Measurements from ENCODE around the gene INTS11. TPM values are rescaled to one million over a fixed set of nuclear protein-coding genes. Genes with fewer than 3 reads are reported as not detected.

The INTS11 gene
- total RNA-seq, 2 experiments from 2014 or later: 143 to 158 TPM

DNA sequence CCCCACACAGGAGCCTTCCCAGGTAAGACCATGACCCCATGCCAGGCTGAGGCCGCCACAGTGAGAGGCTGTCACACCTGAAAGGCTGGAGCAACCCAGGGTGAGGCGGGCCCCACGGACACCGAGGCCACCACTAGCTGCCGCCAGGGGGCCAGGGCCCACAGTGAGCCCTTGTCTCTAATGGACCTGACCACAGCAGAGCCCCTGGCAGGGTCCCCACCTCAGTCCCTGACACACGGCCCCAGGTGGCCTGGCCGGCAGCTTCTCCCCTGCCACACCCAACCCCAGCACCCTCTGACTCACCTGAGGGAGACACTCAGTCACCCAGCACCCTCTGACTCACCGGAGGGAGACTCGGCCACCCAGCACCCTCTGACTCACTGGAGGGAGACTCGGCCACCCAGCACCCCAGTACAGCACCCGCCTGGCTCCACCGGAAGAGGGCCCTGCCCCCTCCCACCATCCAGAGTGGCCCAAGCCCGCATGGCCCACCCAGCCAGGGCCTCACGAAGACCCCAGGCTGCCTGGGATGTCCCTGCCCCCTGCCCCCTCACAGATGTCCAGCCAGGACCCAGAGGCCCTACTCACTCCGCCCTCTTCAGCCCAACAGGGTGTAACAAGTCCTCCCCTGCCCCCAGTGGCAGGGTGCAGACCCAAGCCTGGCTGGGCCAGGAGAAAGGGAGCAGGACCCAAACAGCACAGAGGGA is 20.3 kb upstream of the INTS11 start:
- H3K27ac Mint-ChIP-seq: no peak overlapping the region
- no peak for ATAC-seq (ENCODE audit: low read depth)
- no peak overlapping the region for H3K4me3 Mint-ChIP-seq
- DNase-seq: no peak
- no peaks in the 10 kb centered on the region for H3K9me3 Mint-ChIP-seq
- peaks cover 5% of the 10 kb centered on the region for H3K4me1 Mint-ChIP-seq
- POLR2A ChIA-PET: no interaction called here
- no peaks in the 10 kb centered on the region for H3K27me3 Mint-ChIP-seq
- peaks cover 11% of the 10 kb centered on the region for H3K36me3 Mint-ChIP-seq

DNA sequence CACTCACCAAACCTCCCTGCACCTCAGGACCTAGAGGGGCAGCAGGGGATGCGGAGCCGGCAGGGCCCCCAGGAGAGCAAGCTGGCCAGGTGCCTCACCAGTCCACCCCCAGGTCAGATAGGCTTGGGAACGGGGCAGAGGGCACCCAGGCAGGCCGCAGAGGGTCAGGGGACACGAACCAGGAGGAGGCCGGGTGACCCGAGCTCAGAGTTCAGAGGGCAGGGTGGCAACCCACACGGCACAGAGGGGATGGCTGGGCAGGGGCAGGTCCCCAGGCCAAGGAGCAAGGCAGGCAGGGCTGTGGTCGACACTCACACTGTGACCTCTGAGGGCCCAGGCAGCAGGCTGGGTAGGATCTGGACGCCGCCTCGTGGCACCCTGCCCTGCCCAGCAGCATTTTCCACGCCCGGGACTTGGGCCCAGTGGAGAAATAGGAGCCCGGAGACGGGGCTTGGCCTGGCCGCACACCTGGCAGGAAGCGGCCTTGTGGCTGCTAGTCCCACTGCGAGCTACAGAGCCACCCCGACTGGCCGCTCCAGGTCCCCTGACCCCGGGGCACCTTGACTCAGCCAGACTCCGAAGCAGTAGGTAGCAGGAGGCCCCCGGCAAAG is 19.5 kb upstream of the INTS11 start:
- ATAC-seq (ENCODE audit: low read depth) (no peak), DNase-seq (no peak)
- H3K9me3 Mint-ChIP-seq: no peaks in the 10 kb centered on the region
- H3K27me3 Mint-ChIP-seq: no peaks in the 10 kb centered on the region
- H3K27ac Mint-ChIP-seq: no peak overlapping the region
- H3K4me1 Mint-ChIP-seq: peaks cover 5% of the 10 kb centered on the region
- no peak overlapping the region for H3K4me3 Mint-ChIP-seq
- POLR2A ChIA-PET: no interaction called here
- H3K36me3 Mint-ChIP-seq: peaks cover 11% of the 10 kb centered on the region

DNA sequence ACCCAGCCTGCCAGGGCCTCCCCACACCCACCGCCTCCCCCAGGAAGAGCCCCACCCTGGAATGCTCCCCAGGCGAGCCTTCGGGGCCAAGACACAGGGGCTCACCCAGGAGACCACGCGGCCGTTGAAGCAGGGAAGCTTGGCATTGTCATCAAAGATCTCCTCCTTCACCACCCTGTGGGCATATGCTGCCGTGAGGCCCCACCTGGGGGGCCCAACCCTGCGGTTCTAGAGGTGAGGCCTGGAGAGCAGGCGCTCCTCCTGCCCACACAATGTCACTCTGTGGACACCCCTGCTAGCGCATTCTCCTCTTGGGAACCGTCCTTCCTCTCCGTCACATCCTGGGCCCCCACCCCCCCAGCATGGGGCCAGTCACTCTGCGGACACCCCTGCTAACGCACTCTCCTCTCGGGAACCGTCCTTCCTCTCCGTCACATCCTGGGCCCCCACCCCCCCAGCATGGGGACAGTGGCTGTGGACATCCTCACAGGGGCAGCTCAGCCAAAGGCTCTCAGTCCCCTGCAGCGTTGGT is 18.2 kb upstream of the INTS11 start:
- no peak overlapping the region for H3K4me3 Mint-ChIP-seq
- no peak overlapping the region for H3K27ac Mint-ChIP-seq
- no peaks in the 10 kb centered on the region for H3K9me3 Mint-ChIP-seq
- POLR2A ChIA-PET: no interaction called here
- no peak for DNase-seq
- no peak for ATAC-seq (ENCODE audit: low read depth)
- peaks cover 5% of the 10 kb centered on the region for H3K4me1 Mint-ChIP-seq
- H3K27me3 Mint-ChIP-seq: no peaks in the 10 kb centered on the region
- peaks cover 11% of the 10 kb centered on the region for H3K36me3 Mint-ChIP-seq

DNA sequence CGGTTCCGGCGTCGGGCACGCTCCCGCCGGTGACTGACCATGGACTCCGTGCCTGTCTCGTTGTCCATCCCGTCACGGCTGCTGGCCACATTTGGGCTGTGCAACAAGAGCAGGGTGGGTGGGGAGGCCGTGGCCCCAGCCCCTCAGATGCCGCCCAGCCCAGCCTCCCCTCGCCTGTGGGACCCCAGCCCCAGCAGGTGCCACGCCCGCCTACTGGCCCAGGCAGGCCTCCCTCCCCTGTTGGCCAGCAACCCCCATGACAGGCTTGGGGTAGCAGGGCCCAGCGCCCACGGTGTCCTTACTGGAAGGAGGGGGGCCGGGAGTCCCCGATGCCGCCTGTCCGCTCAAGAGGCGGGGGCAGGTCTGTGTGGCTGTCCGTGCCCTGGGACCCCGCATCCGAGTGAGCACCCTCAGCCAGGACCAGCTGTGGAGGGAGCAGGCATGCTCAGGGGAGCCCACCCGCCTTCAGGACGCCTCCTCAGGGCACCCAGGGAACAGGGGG is 17.7 kb upstream of the INTS11 start:
- POLR2A ChIA-PET: interaction anchor here (0.5 kb wide), 1 partner anchor 21 kb away, joined by 4 read pairs; no protein-coding TSS in a partner anchor
- ATAC-seq (ENCODE audit: low read depth) (no peak), DNase-seq (no peak)
- Mint-ChIP-seq H3K36me3 (peaks cover 11% of the 10 kb centered on the region), H3K4me3 (no peak overlapping the region), H3K9me3 (no peaks in the 10 kb centered on the region), H3K27ac (no peak overlapping the region), H3K4me1 (peaks cover 2% of the 10 kb centered on the region), H3K27me3 (no peaks in the 10 kb centered on the region)

DNA sequence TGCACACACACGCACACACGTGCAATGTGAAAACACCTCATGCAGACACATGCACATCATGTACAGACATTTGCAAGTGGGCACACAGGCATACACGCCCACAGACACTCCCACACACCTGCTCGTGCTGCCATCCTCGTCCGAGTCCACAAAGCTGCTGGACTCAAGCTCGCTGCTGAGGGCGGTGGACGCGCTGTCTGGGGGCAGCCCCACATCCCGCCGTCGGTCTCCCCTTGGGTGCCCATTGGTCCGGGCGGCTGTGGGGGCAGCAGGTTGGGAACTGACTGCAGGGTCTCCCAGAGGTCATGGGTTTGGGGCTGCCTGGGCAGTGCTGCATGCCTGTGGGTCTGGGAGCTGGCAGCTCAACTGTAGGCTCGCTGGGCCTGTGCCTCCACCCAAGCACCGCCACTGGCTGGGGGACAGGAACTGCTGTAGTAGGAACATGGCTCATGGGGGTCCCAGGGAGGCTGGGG is 17.1 kb upstream of the INTS11 start:
- POLR2A ChIA-PET: interaction anchor here (0.5 kb wide), 1 partner anchor 22 kb away, joined by 4 read pairs; no protein-coding TSS in a partner anchor
- Mint-ChIP-seq H3K4me1 (no peaks in the 10 kb centered on the region), H3K27ac (no peak overlapping the region), H3K36me3 (peaks cover 11% of the 10 kb centered on the region), H3K9me3 (no peaks in the 10 kb centered on the region), H3K4me3 (no peak overlapping the region), H3K27me3 (no peaks in the 10 kb centered on the region)
- no peak for DNase-seq
- no peak for ATAC-seq (ENCODE audit: low read depth)

DNA sequence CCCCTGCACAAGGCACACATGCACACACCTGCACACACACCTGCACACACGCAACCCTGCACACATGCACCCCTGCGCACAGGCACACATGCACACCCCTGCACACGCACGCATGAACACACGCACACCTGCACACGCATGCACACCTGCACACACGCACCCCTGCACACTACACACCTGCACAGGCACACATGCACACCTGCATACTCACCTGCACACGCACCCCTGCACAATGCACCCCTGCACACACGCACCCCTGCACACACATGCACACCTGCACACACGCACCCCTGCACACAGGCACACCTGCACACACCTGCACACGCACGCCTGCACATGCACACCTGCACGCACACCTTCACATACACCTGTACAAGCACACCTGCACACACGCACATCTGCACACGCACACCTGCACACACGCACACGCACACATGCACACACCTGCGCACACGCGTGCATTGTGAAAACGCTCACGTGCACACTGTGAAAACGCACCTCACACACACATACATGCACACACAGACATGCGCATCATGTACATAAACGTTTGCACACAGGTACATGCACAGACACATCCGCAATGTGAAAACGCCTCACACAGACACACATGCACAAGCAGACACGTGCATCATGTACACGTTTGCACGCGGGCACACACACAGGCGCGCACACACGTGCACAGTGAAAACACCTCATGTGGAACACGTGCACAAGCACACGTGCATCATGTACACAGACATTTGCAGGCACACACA is 16.5 kb upstream of the INTS11 start:
- Mint-ChIP-seq H3K4me1 (no peaks in the 10 kb centered on the region), H3K4me3 (no peak overlapping the region), H3K9me3 (no peaks in the 10 kb centered on the region), H3K27ac (no peak overlapping the region), H3K36me3 (peaks cover 11% of the 10 kb centered on the region), H3K27me3 (no peaks in the 10 kb centered on the region)
- DNase-seq (no peak), ATAC-seq (ENCODE audit: low read depth) (no peak)
- POLR2A ChIA-PET: no interaction called here

DNA sequence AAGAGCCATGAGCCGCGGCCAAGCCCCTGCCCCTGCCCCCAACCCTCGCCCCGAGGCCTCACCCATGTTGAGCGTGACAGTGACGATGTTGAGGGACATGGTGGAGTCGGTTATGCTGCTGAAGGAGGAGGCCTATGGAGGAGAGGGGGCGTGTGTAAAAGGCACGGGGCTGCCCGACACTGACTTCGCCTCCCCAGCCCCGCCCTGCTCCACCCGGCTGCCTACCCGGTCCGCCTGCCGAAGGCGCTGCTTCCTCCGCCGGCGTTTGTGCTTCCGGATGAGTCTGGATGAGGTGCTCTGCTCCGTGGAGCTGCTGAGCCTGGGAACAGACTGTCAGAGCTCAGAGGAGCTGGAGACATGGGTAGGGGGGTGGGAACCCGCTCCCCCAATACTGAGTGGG is 15.7 kb upstream of the INTS11 start:
- peaks cover 11% of the 10 kb centered on the region for H3K36me3 Mint-ChIP-seq
- no peak overlapping the region for H3K4me3 Mint-ChIP-seq
- H3K4me1 Mint-ChIP-seq: no peaks in the 10 kb centered on the region
- no peaks in the 10 kb centered on the region for H3K9me3 Mint-ChIP-seq
- POLR2A ChIA-PET: no interaction called here
- H3K27me3 Mint-ChIP-seq: no peaks in the 10 kb centered on the region
- H3K27ac Mint-ChIP-seq: no peak overlapping the region
- ATAC-seq (ENCODE audit: low read depth) (no peak), DNase-seq (no peak)

DNA sequence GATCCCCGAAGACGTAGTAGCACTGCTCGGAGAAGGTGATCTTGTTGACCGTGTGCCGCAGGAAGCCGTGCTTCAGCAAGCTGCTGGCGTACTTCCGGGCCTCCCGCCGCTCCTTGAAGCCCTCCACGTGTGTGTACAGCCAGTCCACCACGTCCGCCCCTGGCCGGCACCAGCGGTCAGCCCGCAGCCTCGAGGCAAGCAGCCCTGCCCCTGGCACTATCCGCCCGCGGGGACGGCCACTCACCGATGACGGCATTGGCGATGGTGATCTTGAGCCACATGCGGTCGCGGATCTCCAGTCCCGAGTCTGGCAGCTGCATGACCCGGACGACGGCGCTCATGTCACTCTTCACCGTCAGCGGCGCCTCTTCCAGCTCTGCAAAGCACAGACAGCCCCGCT is 13.8 kb upstream of the INTS11 start:
- ATAC-seq (ENCODE audit: low read depth) (no peak), DNase-seq (no peak)
- H3K4me3 Mint-ChIP-seq: no peak overlapping the region
- H3K27me3 Mint-ChIP-seq: no peaks in the 10 kb centered on the region
- H3K27ac Mint-ChIP-seq: no peak overlapping the region
- no peaks in the 10 kb centered on the region for H3K4me1 Mint-ChIP-seq
- H3K36me3 Mint-ChIP-seq: peaks cover 11% of the 10 kb centered on the region
- POLR2A ChIA-PET: no interaction called here
- no peaks in the 10 kb centered on the region for H3K9me3 Mint-ChIP-seq

DNA sequence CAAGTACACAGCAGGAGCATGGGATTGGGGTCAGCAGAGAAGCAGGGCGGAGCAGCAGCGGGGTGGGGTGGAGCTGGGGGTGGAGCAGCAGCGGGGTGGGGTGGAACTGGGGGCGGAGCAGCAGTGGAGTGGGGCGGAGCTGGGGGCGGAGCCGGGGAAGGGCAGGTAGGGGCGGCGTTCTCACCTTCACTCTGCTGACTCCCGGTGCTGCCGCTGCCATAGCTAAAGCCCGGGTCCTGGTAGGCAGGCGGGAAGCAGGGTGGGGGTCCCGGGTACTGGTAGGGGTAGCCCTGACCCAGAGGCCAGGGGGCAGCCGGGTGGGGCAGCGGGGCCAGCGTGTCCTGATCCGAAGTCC is 13.3 kb upstream of the INTS11 start:
- H3K4me1 Mint-ChIP-seq: no peaks in the 10 kb centered on the region
- H3K27me3 Mint-ChIP-seq: no peaks in the 10 kb centered on the region
- ATAC-seq (ENCODE audit: low read depth) (peak; percentile 30), DNase-seq (peak; percentile 56)
- H3K4me3 Mint-ChIP-seq: no peak overlapping the region
- no peaks in the 10 kb centered on the region for H3K9me3 Mint-ChIP-seq
- peaks cover 11% of the 10 kb centered on the region for H3K36me3 Mint-ChIP-seq
- POLR2A ChIA-PET: no interaction called here
- H3K27ac Mint-ChIP-seq: no peak overlapping the region

DNA sequence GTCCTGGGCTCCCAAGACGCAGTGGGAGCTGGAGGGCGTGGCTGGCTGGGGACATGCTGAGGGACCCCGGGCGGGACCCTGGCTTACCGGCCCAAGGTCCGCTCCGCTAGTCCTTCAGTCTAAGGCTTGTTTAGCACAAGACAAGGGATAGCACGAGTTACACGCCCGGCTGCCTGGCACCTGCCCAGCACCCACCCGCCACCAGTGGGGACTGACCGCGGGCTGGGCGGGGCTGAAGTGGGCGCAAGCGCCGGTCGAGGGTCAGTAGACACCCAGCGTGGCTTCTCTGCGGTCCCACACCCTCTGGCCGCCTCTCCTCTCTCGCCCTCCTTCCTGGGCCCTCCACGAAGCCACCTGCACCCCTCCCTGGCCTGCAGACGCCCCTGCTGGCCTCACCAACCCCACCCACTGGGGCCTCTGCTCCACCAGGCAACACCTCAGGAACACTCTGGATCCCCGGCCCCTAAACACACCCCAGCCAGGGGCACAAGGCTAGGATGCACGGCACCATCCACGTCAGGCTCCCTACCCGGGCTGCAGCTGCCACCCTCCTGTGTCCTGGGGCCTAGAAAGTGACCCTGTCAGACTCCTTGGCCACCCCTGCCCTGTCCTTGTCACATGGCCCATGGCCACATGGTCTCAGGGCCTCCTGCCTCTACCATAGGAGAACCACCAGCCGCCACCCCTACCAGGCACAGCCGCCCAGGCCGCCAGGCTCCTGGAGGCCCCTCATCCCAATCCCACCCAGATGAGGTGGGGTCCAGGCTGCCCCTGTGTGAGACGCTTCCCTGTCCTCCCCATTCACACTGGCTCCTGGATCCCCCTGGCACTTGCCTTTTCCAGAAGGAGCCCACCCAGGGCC is 12.7 kb upstream of the INTS11 start:
- no peak for DNase-seq
- H3K27ac Mint-ChIP-seq: no peak overlapping the region
- no peaks in the 10 kb centered on the region for H3K27me3 Mint-ChIP-seq
- ATAC-seq (ENCODE audit: low read depth): no peak
- no peak overlapping the region for H3K4me3 Mint-ChIP-seq
- POLR2A ChIA-PET: no interaction called here
- no peaks in the 10 kb centered on the region for H3K9me3 Mint-ChIP-seq
- peaks cover 11% of the 10 kb centered on the region for H3K36me3 Mint-ChIP-seq
- H3K4me1 Mint-ChIP-seq: no peaks in the 10 kb centered on the region

DNA sequence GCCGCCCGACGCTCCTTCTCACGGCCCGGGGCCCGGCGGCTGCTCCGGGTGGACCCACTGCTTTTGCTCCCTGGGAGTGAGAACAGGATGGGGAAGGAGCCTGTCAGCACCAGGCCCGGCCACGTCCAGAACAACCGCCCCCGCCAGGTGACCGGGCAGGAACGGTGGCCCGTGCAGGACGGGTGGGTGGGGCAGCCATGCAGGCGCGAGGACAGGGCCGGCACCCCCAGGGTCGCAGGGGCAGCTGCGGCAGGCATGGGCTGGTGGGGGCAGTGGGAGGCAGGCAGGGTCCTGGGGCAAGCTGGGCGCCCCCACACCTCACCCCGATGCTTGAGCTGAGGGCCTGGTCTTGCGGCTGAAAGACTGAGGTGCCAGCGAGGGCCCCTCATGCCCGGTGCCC is 12.0 kb upstream of the INTS11 start:
- Mint-ChIP-seq H3K4me3 (no peak overlapping the region), H3K4me1 (no peaks in the 10 kb centered on the region), H3K36me3 (peaks cover 9% of the 10 kb centered on the region), H3K27ac (no peak overlapping the region), H3K9me3 (no peaks in the 10 kb centered on the region), H3K27me3 (no peaks in the 10 kb centered on the region)
- no peak for DNase-seq
- ATAC-seq (ENCODE audit: low read depth): no peak
- POLR2A ChIA-PET: no interaction called here

DNA sequence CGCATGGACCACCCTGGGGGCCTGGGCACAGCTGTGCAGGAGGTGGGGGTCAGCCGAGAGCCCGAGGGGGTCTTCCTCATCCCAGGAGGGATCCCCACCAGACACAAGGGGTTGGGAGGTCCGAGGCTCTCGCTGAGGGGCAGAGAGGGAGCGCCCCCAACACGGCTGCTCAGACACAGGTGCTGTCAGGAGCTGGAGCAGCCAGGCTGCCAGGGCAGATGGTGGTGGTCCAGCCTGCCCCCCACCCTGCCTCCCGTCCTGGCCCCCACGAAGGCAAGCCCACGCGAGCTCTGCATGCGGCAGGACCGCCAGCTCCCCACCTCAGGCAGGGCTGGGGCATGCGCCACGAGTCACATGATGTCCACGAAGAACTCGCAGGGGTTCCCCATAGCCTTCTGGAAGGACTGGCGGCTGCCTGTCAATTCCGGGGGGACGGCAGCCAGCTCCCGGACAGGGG is 11.4 kb upstream of the INTS11 start:
- H3K9me3 Mint-ChIP-seq: no peaks in the 10 kb centered on the region
- H3K4me3 Mint-ChIP-seq: no peak overlapping the region
- H3K36me3 Mint-ChIP-seq: peaks cover 4% of the 10 kb centered on the region
- H3K27ac Mint-ChIP-seq: no peak overlapping the region
- no peaks in the 10 kb centered on the region for H3K27me3 Mint-ChIP-seq
- H3K4me1 Mint-ChIP-seq: no peaks in the 10 kb centered on the region
- POLR2A ChIA-PET: no interaction called here
- DNase-seq (no peak), ATAC-seq (ENCODE audit: low read depth) (no peak)

DNA sequence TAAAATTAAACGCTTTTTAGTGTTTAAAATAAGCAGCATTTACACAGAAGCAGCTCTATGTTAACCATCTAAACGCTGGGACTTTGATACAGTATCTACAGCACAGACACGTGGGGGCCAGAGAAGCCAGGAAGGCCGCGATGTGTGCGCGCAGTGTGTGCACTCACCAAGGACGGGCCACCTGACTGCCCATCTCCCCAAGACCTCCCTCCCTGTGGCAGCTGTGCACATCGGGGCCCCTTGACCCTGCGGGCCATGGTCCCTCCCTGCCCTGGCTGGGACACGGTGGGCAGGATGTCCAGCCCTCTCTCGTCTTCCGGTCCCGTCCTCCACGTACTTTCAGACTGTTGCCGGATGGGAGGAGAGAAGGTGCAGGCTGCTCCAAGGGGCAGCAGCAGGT is 10.8 kb upstream of the INTS11 start:
- ATAC-seq (ENCODE audit: low read depth) (no peak), DNase-seq (no peak)
- Mint-ChIP-seq H3K27ac (no peak overlapping the region), H3K4me1 (no peaks in the 10 kb centered on the region), H3K9me3 (no peaks in the 10 kb centered on the region), H3K36me3 (no peaks in the 10 kb centered on the region), H3K27me3 (no peaks in the 10 kb centered on the region), H3K4me3 (no peak overlapping the region)
- POLR2A ChIA-PET: interaction anchor here (0.9 kb wide), 1 partner anchor 11 kb away, joined by 3 read pairs; no protein-coding TSS in a partner anchor

Data from activated naive CD8-positive, alpha-beta T cell treated with anti-CD3 and anti-CD28 coated beads, Interleukin-2, amount 10 ng/mL, durations not matched to agents 7 days and 5 days (primary cell).